CD14-positive monocyte (primary cell): ENCODE data around the gene NLGN1. TPM values are rescaled to one million over a fixed set of nuclear protein-coding genes. Genes with fewer than 3 reads are reported as not detected.

Experiments used
- DNase-seq, 3 donors: peaks; one replicate each; pipeline ENCODE4 v3.0.0-alpha.2; 2011 to 2022
- H2AFZ ChIP-seq: 2 replicates; pipeline ENCODE4 v1.6.0; 2012; ENCODE audit warnings: mild to moderate bottlenecking, low read depth, low read length, inconsistent platforms; ENCODE audit not compliant: insufficient read depth, poor library complexity, severe bottlenecking
- H3K27ac ChIP-seq, 2 donors: 1 replicate in 1 of 2; 2 replicates in 1 of 2; pipeline ENCODE4 v1.5.1; 2012 to 2013; ENCODE audit warnings: low read length in 2 of 2, control low read depth in 1 of 2, inconsistent platforms in 1 of 2, low read depth in 1 of 2, mild to moderate bottlenecking in 1 of 2
- H3K27me3 ChIP-seq, 2 donors: one replicate each; pipeline versions ENCODE4 v1.6.0 to v1.6.1; 2011 to 2013; ENCODE audit warnings: low read length in 2 of 2; ENCODE audit not compliant: control insufficient read depth in 2 of 2, insufficient read depth in 2 of 2
- H3K36me3 ChIP-seq, 2 donors: replicated peaks in 1 of 2; 1 replicate in 1 of 2; 2 replicates in 1 of 2; pipeline versions ENCODE4 v1.5.1 to v1.6.1; 2012 to 2013; ENCODE audit warnings: low read length in 2 of 2, control low read depth in 1 of 2, inconsistent platforms in 1 of 2, mild to moderate bottlenecking in 1 of 2; ENCODE audit not compliant: insufficient read depth in 2 of 2, control insufficient read depth in 1 of 2
- H3K4me1 ChIP-seq, 2 donors: 1 replicate in 1 of 2; 2 replicates in 1 of 2; pipeline versions ENCODE4 v1.5.1 to v1.6.1; 2012 to 2013; ENCODE audit warnings: low read length in 2 of 2, control low read depth in 1 of 2, inconsistent platforms in 1 of 2, mild to moderate bottlenecking in 1 of 2, moderate library complexity in 1 of 2; ENCODE audit not compliant: insufficient read depth in 2 of 2, control insufficient read depth in 1 of 2
- H3K4me2 ChIP-seq: replicated peaks from 2 replicates; pipeline ENCODE3; 2012; ENCODE audit warnings: low read length, moderate library complexity, mild to moderate bottlenecking; ENCODE audit not compliant: poor library complexity, severe bottlenecking; ENCODE audit errors: extremely low read depth
- H3K4me3 ChIP-seq, 3 experiments: fragments of 200-600 bp in 1 of 3; sonication (generic) in 1 of 3; replicated peaks in 1 of 3; 1 replicate in 2 of 3; 2 replicates in 1 of 3; pipeline ENCODE4 v1.5.1; 2011 to 2013; ENCODE audit warnings: low read length in 3 of 3, mild to moderate bottlenecking in 3 of 3, control low read depth in 2 of 3, low read depth in 2 of 3, inconsistent platforms in 1 of 3, moderate library complexity in 1 of 3
- H3K79me2 ChIP-seq: 2 replicates; pipeline ENCODE4 v1.6.0; 2012; ENCODE audit warnings: mild to moderate bottlenecking, control low read depth, inconsistent platforms, low read length, moderate library complexity; ENCODE audit not compliant: insufficient read depth
- H3K9ac ChIP-seq: 2 replicates; pipeline ENCODE4 v1.6.0; 2017; ENCODE audit warnings: low read length, mild to moderate bottlenecking; ENCODE audit not compliant: insufficient read depth, poor library complexity, severe bottlenecking
- H3K9me3 ChIP-seq, 2 donors: replicated peaks in 1 of 2; 1 replicate in 1 of 2; 2 replicates in 1 of 2; pipeline versions ENCODE4 v1.5.1 to v1.6.1; 2012 to 2013; ENCODE audit warnings: low read length in 2 of 2, control low read depth in 1 of 2; ENCODE audit not compliant: control insufficient read depth in 1 of 2, insufficient read depth in 1 of 2
- H4K20me1 ChIP-seq: 2 replicates; pipeline ENCODE4 v1.6.0; 2012; ENCODE audit warnings: mild to moderate bottlenecking, low read length, control low read depth, moderate library complexity; ENCODE audit not compliant: insufficient read depth
- H3K27ac Mint-ChIP-seq, 7 donors: one replicate each; pipeline ENCODE4 v1.8.0; 2020; ENCODE audit warnings: mild to moderate bottlenecking in 7 of 7, mixed read lengths in 7 of 7, moderate library complexity in 6 of 7, inconsistent platforms in 2 of 7
- H3K27me3 Mint-ChIP-seq, 3 donors: one replicate each; pipeline ENCODE4 v1.8.0; 2021 to 2022; ENCODE audit warnings: low read depth in 3 of 3, mild to moderate bottlenecking in 3 of 3, mixed read lengths in 3 of 3, moderate library complexity in 3 of 3, inconsistent platforms in 1 of 3
- H3K36me3 Mint-ChIP-seq, 2 donors: one replicate each; pipeline ENCODE4 v1.8.0; 2020; ENCODE audit warnings: mixed read lengths in 2 of 2, inconsistent platforms in 1 of 2, mild to moderate bottlenecking in 1 of 2
- H3K4me1 Mint-ChIP-seq: one replicate; pipeline ENCODE4 v1.8.0; 2020; ENCODE audit warnings: mild to moderate bottlenecking, mixed read lengths
- H3K4me3 Mint-ChIP-seq, 2 donors: one replicate each; pipeline ENCODE4 v1.8.0; 2020; ENCODE audit warnings: mild to moderate bottlenecking in 2 of 2, mixed read lengths in 2 of 2, moderate library complexity in 1 of 2
- H3K9me3 Mint-ChIP-seq, 7 donors: one replicate each; pipeline ENCODE4 v1.8.0; 2020 to 2022; ENCODE audit warnings: mixed read lengths in 7 of 7, mild to moderate bottlenecking in 6 of 7, moderate library complexity in 6 of 7, inconsistent platforms in 2 of 7
- CTCF ChIP-seq: fragments of 200-600 bp; IDR thresholded peaks from one replicate; pipeline ENCODE4 v1.8.0; 2022; ENCODE audit warnings: antibody characterized with exemption, mild to moderate bottlenecking
- WGBS: methylation state at CpG from one replicate; pipeline ENCODE4 v1.1.5; 2013; ENCODE audit warnings: missing lambda C conversion rate; ENCODE audit not compliant: insufficient coverage; 5-methylcytosine and 5-hydroxymethylcytosine counted together
- intact Hi-C, 2 donors: fragments of 100-400 bp; cut with micrococcal nuclease; formaldehyde crosslinking; loops; one replicate each; pipeline versions ENCODE4 v1.15.0 to v1.15.1; 2023
- polyA plus RNA-seq, 3 donors: library from polyadenylated mRNA; depleted of rRNA in 1 of 3; unstranded in 2 of 3; stranded (reverse) in 1 of 3; fragments of 300-500 nt in 2 of 3; fragments of >200 nt in 1 of 3; fragmentation: Illumina TruSeq in 2 of 3; gene quantifications; 1 replicate in 2 of 3; 2 replicates in 1 of 3; pipeline ENCODE4 v1.2.3, GENCODE V29; 2012 to 2021

Gene NLGN1
- polyA plus RNA-seq, 3 donors = not detected

GRCh38 chr3:173402656-173403055 lies 5.1 kb downstream of the NLGN1 start:
- H3K36me3 Mint-ChIP-seq = peaks cover 0 to 6% of the 10 kb centered on the region in 2 donors

GRCh38 chr3:173403376-173403775 lies 5.8 kb downstream of the NLGN1 start:
- Mint-ChIP-seq H3K27me3 (peaks cover 15 to 23% (median 19%) of the 10 kb centered on the region in 3 donors), H3K27ac (no peak overlapping the region), H3K9me3 (peaks cover 0 to 1% (median 0%) of the 10 kb centered on the region in 7 donors), H3K4me3 (no peak overlapping the region), H3K36me3 (peaks cover 0 to under 1% of the 10 kb centered on the region in 2 donors), H3K4me1 (peaks cover 2% of the 10 kb centered on the region)
- peaks cover 12 to 14% of the 10 kb centered on the region in 2 donors for H3K27me3 ChIP-seq
- no peak overlapping the region for H3K9ac ChIP-seq
- no peaks in the 10 kb centered on the region for H4K20me1 ChIP-seq
- H2AFZ ChIP-seq = no peak overlapping the region
- intact Hi-C loops = no loop called here
- H3K4me2 ChIP-seq = no peak overlapping the region
- no peak for DNase-seq
- no CpG with 5 or more reads among the region's 1 CpG for WGBS
- H3K27ac ChIP-seq = no peak overlapping the region
- H3K9me3 ChIP-seq = no peaks in the 10 kb centered on the region
- H3K36me3 ChIP-seq = no peaks in the 10 kb centered on the region
- no peak for TF ChIP-seq CTCF
- H3K4me3 ChIP-seq = no peak overlapping the region
- no peaks in the 10 kb centered on the region for H3K79me2 ChIP-seq
- H3K4me1 ChIP-seq = peaks cover 0 to under 1% of the 10 kb centered on the region in 2 donors

More at GRCh38 chr3:173402656-173403055, 5.1 kb downstream of the NLGN1 start:
- H3K79me2 ChIP-seq = no peaks in the 10 kb centered on the region
- H4K20me1 ChIP-seq = no peaks in the 10 kb centered on the region
- peaks cover 6 to 7% of the 10 kb centered on the region in 2 donors for H3K4me1 ChIP-seq
- no CpG with 5 or more reads among the region's 2 CpGs for WGBS
- no peak overlapping the region for H3K4me2 ChIP-seq
- H3K4me3 Mint-ChIP-seq = no peak overlapping the region
- H3K9me3 Mint-ChIP-seq = peaks cover 0 to 6% (median 4%) of the 10 kb centered on the region in 7 donors
- H3K36me3 ChIP-seq = no peaks in the 10 kb centered on the region
- no peak for DNase-seq
- H3K27ac Mint-ChIP-seq = no peak overlapping the region
- H3K9ac ChIP-seq = no peak overlapping the region
- H2AFZ ChIP-seq = no peak overlapping the region
- no peaks in the 10 kb centered on the region for H3K9me3 ChIP-seq
- peaks cover 9% of the 10 kb centered on the region for H3K4me1 Mint-ChIP-seq
- no peak for TF ChIP-seq CTCF
- no peak overlapping the region for H3K4me3 ChIP-seq
- intact Hi-C loops = no loop called here
- H3K27ac ChIP-seq = no peak overlapping the region
- peaks cover 18 to 21% of the 10 kb centered on the region in 2 donors for H3K27me3 ChIP-seq
- peaks cover 23 to 29% (median 26%) of the 10 kb centered on the region in 3 donors for H3K27me3 Mint-ChIP-seq
